ENCODE measurements around the gene PCLO. TPM values are rescaled to one million over a fixed set of nuclear protein-coding genes. Genes with fewer than 3 reads are reported as not detected.

PCLO gene
- total RNA-seq, 1 experiment from 2014 or later = 3.1 TPM

GRCh38 chr7:82755705-82756551 is 406.8 kb downstream of the PCLO start:
- no peak overlapping the region for H3K4ac ChIP-seq (ENCODE audit: low read depth, low read length)
- H2BK12ac ChIP-seq (ENCODE audit: insufficient read length, low read depth, low read length) = no peak overlapping the region
- Mint-ChIP-seq H3K27me3 (ENCODE audit: low read depth) (no peaks in the 10 kb centered on the region), H3K4me1 (peaks cover 33 to 38% of the 10 kb centered on the region in 2 experiments), H3K36me3 (ENCODE audit: insufficient read depth in 1 of 3, low read depth in 3 of 3) (no peaks in the 10 kb centered on the region), H3K9me3 (no peaks in the 10 kb centered on the region), H3K27ac (peak overlapping the region in 1 of 3 experiments; percentile 30; a peak in 2 of 7 replicates), H3K4me3 (no peak overlapping the region)
- no peak for DNase-seq
- H3K4me1 ChIP-seq (ENCODE audit: insufficient read depth, low read length) = peaks cover 2% of the 10 kb centered on the region; the same call in 1 of the 2 replicates
- no peaks in the 10 kb centered on the region for H3K23me2 ChIP-seq (ENCODE audit: insufficient read length, low read depth, low read length, poor library complexity, severe bottlenecking)
- H2BK20ac ChIP-seq (ENCODE audit: low read depth, low read length, poor library complexity, severe bottlenecking) = no peak overlapping the region
- no peak for TF ChIP-seq CTCF (conservative IDR thresholded peaks at IDR 0.05)
- no peak overlapping the region for H4K5ac ChIP-seq (ENCODE audit: insufficient read length, low read depth, low read length)
- no peaks in the 10 kb centered on the region for H3K79me2 ChIP-seq (ENCODE audit: insufficient read depth, low read length)
- H3K4me2 ChIP-seq (ENCODE audit: insufficient read depth, insufficient read length, low read length) = no peak overlapping the region
- no peaks in the 10 kb centered on the region for H3K79me1 ChIP-seq (ENCODE audit: insufficient read depth, low read depth, low read length, poor library complexity, severe bottlenecking)
- no peak overlapping the region for H3K23ac ChIP-seq (ENCODE audit: insufficient read length, low read depth, low read length)
- no peak overlapping the region for H2BK120ac ChIP-seq (ENCODE audit: low read depth, low read length, poor library complexity, severe bottlenecking)
- no peak overlapping the region for H2AFZ ChIP-seq (ENCODE audit: low read length)
- no peak overlapping the region for H2BK5ac ChIP-seq (ENCODE audit: insufficient read length, low read length)
- no peaks in the 10 kb centered on the region for H3K27me3 ChIP-seq (ENCODE audit: insufficient read depth, low read length)
- no peak overlapping the region for H2AK5ac ChIP-seq (ENCODE audit: insufficient read length, low read length)
- no peak overlapping the region for H3K18ac ChIP-seq (ENCODE audit: insufficient read length, low read depth, low read length)
- no peak overlapping the region for H3K14ac ChIP-seq (ENCODE audit: insufficient read depth, low read length)
- H4K20me1 ChIP-seq (ENCODE audit: control insufficient read depth, insufficient read depth, insufficient read length) = no peaks in the 10 kb centered on the region
- H4K8ac ChIP-seq (replicated peaks; ENCODE audit: insufficient read length, low read depth, low read length) = no peak overlapping the region
- no peak overlapping the region for H2BK15ac ChIP-seq (ENCODE audit: low read depth, low read length)
- H4K91ac ChIP-seq (ENCODE audit: insufficient read length, low read depth, low read length) = no peak overlapping the region
- H3K56ac ChIP-seq (ENCODE audit: insufficient read length, low read depth, low read length) = no peak overlapping the region
- WGBS (ENCODE audit: extremely low coverage, insufficient read length, low lambda C conversion rate) = no CpG with 5 or more reads among the region's 5 CpGs
- H3T11ph ChIP-seq (ENCODE audit: low read length) = no peak overlapping the region
- no peak overlapping the region for H3K27ac ChIP-seq (ENCODE audit: insufficient read length, low read depth, low read length)
- no peak overlapping the region for H3K9ac ChIP-seq (ENCODE audit: extremely low read depth, insufficient read length, low read length)
- no peaks in the 10 kb centered on the region for H3K9me3 ChIP-seq (ENCODE audit: control insufficient read depth, low read depth, low read length)
